MM.1S (cell line): ENCODE measurements around the gene TCP11.

Source experiments
- DNase-seq: peaks from one replicate; pipeline ENCODE4 v3.0.0-alpha.2; 2015
- H2AFZ ChIP-seq: fragments of 300-600 bp; sonication (generic); 2 replicates; pipeline ENCODE4 v1.6.0; 2016; ENCODE audit warnings: antibody characterized with exemption, low read length
- H3F3A ChIP-seq: fragments of 300-600 bp; sonication (generic); 2 replicates; pipeline ENCODE4 v1.6.1; 2016; ENCODE audit warnings: mild to moderate bottlenecking, antibody characterized with exemption, low read length, moderate library complexity, mixed read lengths; ENCODE audit not compliant: insufficient read depth
- H3K27ac ChIP-seq: fragments of 300-600 bp; sonication (generic); 2 replicates; pipeline ENCODE4 v1.5.1; 2016; ENCODE audit warnings: mild to moderate bottlenecking, low read length
- H3K27me3 ChIP-seq: fragments of 300-600 bp; sonication (generic); replicated peaks from 2 replicates; pipeline ENCODE4 v1.6.0; 2016; ENCODE audit warnings: low read length; ENCODE audit not compliant: insufficient read depth
- H3K36me3 ChIP-seq: fragments of 300-600 bp; sonication (generic); replicated peaks from 2 replicates; pipeline ENCODE4 v1.6.1; 2016; ENCODE audit warnings: mild to moderate bottlenecking, low read length, mixed read lengths; ENCODE audit not compliant: insufficient read depth
- H3K4me1 ChIP-seq: fragments of 300-600 bp; sonication (generic); 2 replicates; pipeline ENCODE4 v1.6.1; 2016; ENCODE audit warnings: low read length, mixed read lengths
- H3K4me2 ChIP-seq: fragments of 300-600 bp; sonication (generic); 2 replicates; pipeline ENCODE4 v1.6.0; 2016; ENCODE audit warnings: low read depth, low read length
- H3K4me3 ChIP-seq: fragments of 300-600 bp; sonication (generic); 2 replicates; pipeline ENCODE4 v1.5.1; 2016; ENCODE audit warnings: low read length, mixed read lengths
- H3K79me2 ChIP-seq: fragments of 300-600 bp; sonication (generic); 2 replicates; pipeline ENCODE4 v1.6.1; 2016; ENCODE audit warnings: mixed run types, low read length, mixed read lengths
- H3K9ac ChIP-seq: fragments of 300-600 bp; sonication (generic); 2 replicates; pipeline ENCODE4 v1.6.1; 2016; ENCODE audit warnings: low read length, mixed read lengths
- H3K9me2 ChIP-seq: fragments of 300-600 bp; sonication (generic); replicated peaks from 2 replicates; pipeline ENCODE4 v1.6.1; 2016; ENCODE audit warnings: mild to moderate bottlenecking, low read length, mixed read lengths; ENCODE audit not compliant: insufficient read depth
- H3K9me3 ChIP-seq: fragments of 300-600 bp; sonication (generic); replicated peaks from 2 replicates; pipeline ENCODE4 v1.6.1; 2016; ENCODE audit warnings: mild to moderate bottlenecking, low read length, mixed read lengths; ENCODE audit not compliant: insufficient read depth
- H4K20me1 ChIP-seq: fragments of 300-600 bp; sonication (generic); 2 replicates; pipeline ENCODE4 v1.6.1; 2016; ENCODE audit warnings: mild to moderate bottlenecking, low read length, moderate library complexity, mixed read lengths; ENCODE audit not compliant: insufficient read depth
- EZH2 ChIP-seq: fragments of 300-600 bp; sonication (generic); optimal IDR thresholded peaks from 2 replicates; pipeline ENCODE3; 2017; ENCODE audit warnings: low read depth, mild to moderate bottlenecking, antibody characterized with exemption, low read length, mixed read lengths
- EZH2phosphoT487 ChIP-seq: fragments of 300-600 bp; sonication (generic); IDR thresholded peaks from 2 replicates; pipeline ENCODE4 v1.6.1; 2018; ENCODE audit warnings: antibody characterized with exemption, low read length
- TF ChIP-seq, protein P1 (sequence below): fragments of 300-600 bp; sonication (generic); IDR thresholded peaks from 2 replicates; pipeline ENCODE4 v1.5.1; 2016; ENCODE audit warnings: antibody characterized with exemption, low read length, mixed read lengths

The TCP11 gene

DNA sequence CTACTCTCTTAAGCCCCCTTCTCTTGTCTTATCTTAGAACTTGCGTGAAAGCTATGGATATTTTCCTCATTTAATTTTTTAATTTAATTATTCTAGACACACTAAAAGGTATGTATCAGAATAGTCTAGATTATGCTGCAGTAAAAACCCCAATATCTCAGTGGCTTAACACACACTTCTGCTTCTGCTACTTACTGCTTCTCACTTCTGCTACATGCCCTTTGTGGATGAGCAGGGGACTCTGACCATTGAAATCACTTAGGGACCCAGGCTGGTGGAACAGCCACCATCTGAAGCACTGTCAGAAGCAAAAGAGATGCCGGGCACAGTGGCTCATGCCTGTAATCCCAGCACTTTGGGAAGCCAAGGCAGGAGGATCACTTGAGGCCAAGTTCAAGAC is 45.4 kb upstream of the TCP11 start:
- Histone ChIP-seq H3K4me2 (no peak overlapping the region), H3K27ac (no peak overlapping the region), H3K9me3 (no peaks in the 10 kb centered on the region)

DNA sequence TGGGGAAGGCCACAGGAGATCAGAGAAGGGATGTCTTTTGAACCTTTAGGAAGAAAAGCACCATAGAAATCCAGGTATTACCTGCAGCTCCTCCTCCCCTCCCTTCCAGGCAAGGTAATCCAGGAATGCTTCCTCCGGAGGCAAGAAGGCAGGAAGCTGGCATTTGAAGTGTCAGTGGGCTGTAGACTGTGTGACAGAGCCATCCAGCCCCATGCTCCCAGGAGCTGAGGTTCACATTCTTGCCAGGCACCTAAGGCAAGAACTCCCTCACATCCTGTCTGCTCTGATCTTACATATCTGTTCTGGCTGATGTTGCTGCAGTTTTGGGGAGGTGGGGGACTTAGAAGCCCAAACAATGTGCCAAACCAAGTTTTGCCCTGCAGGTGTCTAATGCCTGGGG is 44.8 kb upstream of the TCP11 start:
- Histone ChIP-seq H3K36me3 (no peaks in the 10 kb centered on the region), H4K20me1 (no peaks in the 10 kb centered on the region), H3K27me3 (no peaks in the 10 kb centered on the region), H3K9me3 (no peaks in the 10 kb centered on the region), H3K9me2 (no peaks in the 10 kb centered on the region), H3K4me2 (no peak overlapping the region), H2AFZ (no peak overlapping the region), H3K79me2 (no peaks in the 10 kb centered on the region), H3K4me3 (no peak overlapping the region), H3K9ac (no peak overlapping the region), H3K4me1 (peaks cover 9% of the 10 kb centered on the region), H3K27ac (no peak overlapping the region), H3F3A (no peaks in the 10 kb centered on the region)
- no peak for TF ChIP-seq EZH2
- TF ChIP-seq, protein P1, sequence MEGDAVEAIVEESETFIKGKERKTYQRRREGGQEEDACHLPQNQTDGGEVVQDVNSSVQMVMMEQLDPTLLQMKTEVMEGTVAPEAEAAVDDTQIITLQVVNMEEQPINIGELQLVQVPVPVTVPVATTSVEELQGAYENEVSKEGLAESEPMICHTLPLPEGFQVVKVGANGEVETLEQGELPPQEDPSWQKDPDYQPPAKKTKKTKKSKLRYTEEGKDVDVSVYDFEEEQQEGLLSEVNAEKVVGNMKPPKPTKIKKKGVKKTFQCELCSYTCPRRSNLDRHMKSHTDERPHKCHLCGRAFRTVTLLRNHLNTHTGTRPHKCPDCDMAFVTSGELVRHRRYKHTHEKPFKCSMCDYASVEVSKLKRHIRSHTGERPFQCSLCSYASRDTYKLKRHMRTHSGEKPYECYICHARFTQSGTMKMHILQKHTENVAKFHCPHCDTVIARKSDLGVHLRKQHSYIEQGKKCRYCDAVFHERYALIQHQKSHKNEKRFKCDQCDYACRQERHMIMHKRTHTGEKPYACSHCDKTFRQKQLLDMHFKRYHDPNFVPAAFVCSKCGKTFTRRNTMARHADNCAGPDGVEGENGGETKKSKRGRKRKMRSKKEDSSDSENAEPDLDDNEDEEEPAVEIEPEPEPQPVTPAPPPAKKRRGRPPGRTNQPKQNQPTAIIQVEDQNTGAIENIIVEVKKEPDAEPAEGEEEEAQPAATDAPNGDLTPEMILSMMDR = no peak
- no peak for TF ChIP-seq EZH2phosphoT487
- DNase-seq = no peak

More for the DNA sequence above, 45.4 kb upstream of the TCP11 start:
- Histone ChIP-seq H3K27me3 (no peaks in the 10 kb centered on the region), H3K79me2 (no peaks in the 10 kb centered on the region), H3K4me1 (peaks cover 4% of the 10 kb centered on the region; the same call in 1 of the 2 replicates), H3K9me2 (no peaks in the 10 kb centered on the region), H4K20me1 (no peaks in the 10 kb centered on the region), H3K4me3 (no peak overlapping the region), H3F3A (no peaks in the 10 kb centered on the region), H3K9ac (no peak overlapping the region), H3K36me3 (no peaks in the 10 kb centered on the region), H2AFZ (no peak overlapping the region)
- no peak for DNase-seq
- TF ChIP-seq, protein P1 = no peak
- TF ChIP-seq EZH2 (no peak), EZH2phosphoT487 (no peak)

DNA sequence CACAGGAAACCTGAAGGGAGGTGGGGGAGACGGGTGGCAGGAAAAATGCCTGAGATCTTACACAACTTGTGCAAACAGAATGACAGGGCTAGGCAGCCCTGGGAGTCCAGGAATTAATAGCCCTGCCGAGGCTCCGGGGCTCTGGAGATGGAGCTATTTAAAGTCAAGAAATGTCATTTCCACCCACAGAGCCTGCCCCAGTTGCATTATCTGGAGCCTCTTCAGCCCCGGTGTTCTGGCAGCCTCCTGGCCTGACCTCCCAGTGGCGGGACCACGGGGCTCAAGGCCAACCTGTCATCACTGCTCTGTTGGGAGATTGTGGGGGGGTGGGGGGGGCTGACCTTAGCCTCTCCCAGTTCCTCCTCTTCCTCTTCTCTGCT is 44.2 kb upstream of the TCP11 start:
- Histone ChIP-seq H3K9me3 (no peaks in the 10 kb centered on the region), H2AFZ (no peak overlapping the region), H3K4me2 (no peak overlapping the region), H3K9me2 (no peaks in the 10 kb centered on the region), H3K4me1 (peaks cover 10% of the 10 kb centered on the region), H3K27me3 (no peaks in the 10 kb centered on the region), H3K27ac (no peak overlapping the region), H3K36me3 (no peaks in the 10 kb centered on the region), H3K9ac (no peak overlapping the region), H3K79me2 (no peaks in the 10 kb centered on the region), H4K20me1 (no peaks in the 10 kb centered on the region), H3F3A (no peaks in the 10 kb centered on the region), H3K4me3 (no peak overlapping the region)
- TF ChIP-seq, protein P1 = no peak
- no peak for TF ChIP-seq EZH2
- no peak for TF ChIP-seq EZH2phosphoT487
- DNase-seq = no peak
